ENCODE measurements around the gene SPPL2B. TPM values are rescaled to one million over a fixed set of nuclear protein-coding genes. Genes with fewer than 3 reads are reported as not detected.
"Not testable (repeated sequence)": the region's sequence is repeated elsewhere in the genome, so short reads cannot be mapped to it uniquely, and the experiment has no call there.

SPPL2B gene
- total RNA-seq = 32.1 and 33.2 TPM in 2 replicates

GRCh38 chr19:2328401-2329148, at the start of gene SPPL2B, which contains the start of gene LSM7:
SPPL2B (plus strand) TSS chr19:2328684; CDS start chr19:2328710, 26 bp downstream.
LSM7 (minus strand) TSS chr19:2328586; CDS start chr19:2328566, 20 bp downstream.
- DNase-seq = peak; percentile 93

- no peak for DNase-seq
Measured at GRCh38 chr19:2280633-2281264, 47.7 kb upstream of the SPPL2B start.

GRCh38 chr19:2281265-2282061, 47.0 kb upstream of the SPPL2B start:
- not testable (repeated sequence) for DNase-seq

GRCh38 chr19:2282062-2282861, 46.2 kb upstream of the SPPL2B start, which contains the start of gene PEAK3:
PEAK3 (minus strand) TSS chr19:2282175; CDS start chr19:2280931, 1,244 bp downstream.
- DNase-seq = peak; percentile 29

- DNase-seq = no peak
Measured at GRCh38 chr19:2282862-2283237, 45.6 kb upstream of the SPPL2B start.

GRCh38 chr19:2283835-2284507, 44.5 kb upstream of the SPPL2B start:
- DNase-seq = no peak

- DNase-seq = no peak
Measured at GRCh38 chr19:2286402-2287140, 41.9 kb upstream of the SPPL2B start.

DNA sequence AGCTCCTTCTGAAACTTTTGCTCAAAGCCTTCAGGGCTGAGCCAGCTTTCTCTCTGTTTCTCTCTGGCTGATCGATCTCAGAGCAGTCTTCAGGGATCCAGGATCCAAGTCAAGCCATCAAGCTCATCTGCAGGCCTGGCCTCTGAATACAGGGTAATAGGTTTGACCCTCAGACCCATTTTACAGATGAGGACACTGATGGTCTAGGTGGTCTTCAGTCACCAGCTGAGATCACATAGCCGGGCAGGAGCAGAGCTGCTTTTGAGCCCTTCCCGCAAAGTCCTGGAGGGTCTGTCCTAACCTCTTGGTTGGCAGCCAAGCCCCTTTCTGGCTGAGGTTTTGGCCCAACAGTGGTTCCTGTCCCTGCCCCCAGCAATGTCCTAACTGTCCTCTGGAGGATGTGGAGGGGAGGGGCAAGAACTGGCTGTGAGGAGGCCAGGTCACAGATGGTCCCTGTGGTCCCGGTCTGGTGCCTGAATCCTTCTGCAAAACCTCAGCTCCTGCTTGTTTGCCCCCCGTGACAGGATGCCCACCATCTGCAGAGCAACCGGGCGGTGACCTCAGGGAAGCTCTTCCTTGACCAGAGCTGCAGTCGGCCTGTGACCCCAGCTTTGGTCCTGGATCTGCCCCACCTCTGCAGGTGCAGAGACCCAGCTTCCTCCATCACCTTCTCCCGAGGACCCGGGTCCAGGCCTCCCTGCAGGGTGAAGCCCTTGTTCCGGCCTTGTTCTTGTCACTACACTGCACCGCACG, 40.7 kb upstream of the SPPL2B start:
- DNase-seq = no peak

DNA sequence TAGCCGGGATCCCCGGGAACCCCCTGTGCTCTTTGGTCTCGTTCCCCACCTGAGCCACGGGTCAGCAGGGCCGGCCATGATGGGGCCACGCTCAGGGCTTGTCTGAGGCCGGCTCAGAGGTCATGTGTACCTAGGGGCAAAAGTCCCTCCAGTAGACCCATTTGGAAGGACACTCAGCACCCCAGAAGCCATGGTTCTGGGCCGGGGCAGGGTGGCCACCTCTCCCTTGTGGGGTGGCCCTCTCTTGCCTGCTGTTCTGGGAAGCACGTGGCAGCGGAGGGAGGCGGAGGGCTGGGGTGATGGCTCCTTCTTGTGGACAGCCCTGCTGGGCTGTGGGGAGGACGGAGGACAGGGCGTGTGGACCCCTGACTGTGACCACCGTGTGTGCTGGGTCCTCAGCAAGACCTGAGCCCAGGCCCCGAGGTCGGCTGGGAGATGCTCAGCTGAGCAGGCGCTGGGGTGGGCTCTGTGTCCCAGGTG, 40.1 kb upstream of the SPPL2B start:
- DNase-seq = no peak

DNA sequence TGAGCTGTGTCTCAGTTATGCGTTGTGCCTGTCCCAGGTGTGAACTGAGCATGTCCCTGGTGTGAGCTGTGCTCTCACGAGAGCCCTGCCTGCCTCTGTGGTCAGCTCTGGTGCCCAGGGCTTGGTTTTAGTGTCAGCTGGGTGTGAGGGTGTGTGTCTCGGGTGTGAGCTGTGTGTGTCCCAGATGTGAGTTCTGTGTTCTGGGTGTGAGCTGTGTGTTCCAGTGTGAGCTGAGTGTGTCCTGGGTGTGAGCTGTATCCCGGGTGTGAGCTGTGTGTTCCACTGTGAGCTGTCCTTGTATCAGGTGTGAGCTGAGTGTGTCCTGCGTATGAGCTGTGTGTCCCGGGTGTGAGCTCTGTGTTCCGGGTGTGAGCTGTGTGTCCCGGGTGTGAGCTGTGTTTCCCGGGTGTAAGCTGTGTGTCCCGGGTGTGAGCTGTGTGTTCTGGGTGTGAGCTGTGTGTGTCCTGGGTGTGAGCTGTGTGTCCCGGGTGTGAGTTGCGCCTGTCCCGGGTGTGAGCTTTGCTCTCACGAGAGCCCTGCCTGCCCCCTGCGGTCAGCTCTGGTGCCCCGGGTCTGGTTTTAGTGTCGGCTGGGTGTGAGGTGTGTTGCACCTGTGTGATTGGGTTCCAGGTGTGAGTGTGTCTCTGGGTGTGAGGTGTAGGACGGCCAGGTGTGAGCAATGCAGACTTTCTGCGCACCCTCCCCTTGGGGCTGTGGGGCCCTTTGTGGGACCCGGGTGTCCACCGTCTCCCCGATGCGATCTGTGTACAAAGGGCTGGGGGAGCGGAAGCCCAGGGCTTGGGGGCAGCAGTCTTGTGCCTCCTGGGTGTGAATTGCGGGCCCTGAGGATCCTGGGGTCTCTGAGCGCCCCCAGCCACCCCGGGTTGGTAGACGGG, 39.4 kb upstream of the SPPL2B start:
- DNase-seq = no peak

GRCh38 chr19:2289714-2290435, 38.6 kb upstream of the SPPL2B start:
- peak; percentile 21 for DNase-seq

- no peak for DNase-seq
Measured at GRCh38 chr19:2290441-2291184, 37.9 kb upstream of the SPPL2B start.

DNA sequence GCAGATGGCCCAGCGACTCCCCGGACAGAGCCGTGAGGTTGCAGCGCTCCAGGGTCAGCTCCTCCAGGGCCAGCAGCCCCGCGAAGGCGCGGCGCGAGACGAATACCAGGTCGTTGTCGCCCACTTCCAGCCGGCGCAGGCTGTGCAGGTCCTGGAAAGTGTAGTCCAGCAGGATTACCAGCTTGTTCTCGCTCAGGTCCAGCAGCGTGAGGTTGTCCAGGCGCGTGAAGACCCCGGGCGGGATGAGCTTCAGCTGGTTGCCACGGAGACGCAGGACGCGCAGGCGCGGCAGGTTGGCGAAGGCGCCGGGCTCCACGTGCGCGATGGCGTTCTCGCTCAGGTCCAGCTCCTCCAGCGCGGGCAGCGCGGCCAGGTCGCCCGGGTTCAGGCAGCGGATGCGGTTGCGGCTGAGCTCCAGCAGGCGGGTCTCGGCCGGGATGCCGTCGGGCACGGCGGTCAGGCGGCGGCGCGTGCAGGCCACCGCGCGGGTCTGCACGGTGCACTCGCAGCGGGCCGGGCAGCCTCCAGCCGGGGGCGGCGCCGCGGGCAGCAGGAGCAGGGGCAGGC, 37.2 kb upstream of the SPPL2B start:
- DNase-seq = peak; percentile 34

GRCh38 chr19:2294687-2295335, 33.7 kb upstream of the SPPL2B start:
- peak; percentile 18 for DNase-seq

- no peak for DNase-seq
Measured at GRCh38 chr19:2296141-2296540, 32.3 kb upstream of the SPPL2B start.

GRCh38 chr19:2300533-2300932, 28.0 kb upstream of the SPPL2B start:
- DNase-seq = no peak
